ENCODE data around the gene CT47C1. TPM values are rescaled to one million over a fixed set of nuclear protein-coding genes. Genes with fewer than 3 reads are reported as not detected.
"Not testable (repeated sequence)": the region's sequence is repeated elsewhere in the genome, so short reads cannot be mapped to it uniquely, and the experiment has no call there.

CT47C1 gene
- total RNA-seq, 1 experiment from 2014 or later, result not detected

- no peak overlapping the region for H4K91ac ChIP-seq (ENCODE audit: insufficient read length, low read depth, low read length)
- no peak overlapping the region for H3T11ph ChIP-seq (ENCODE audit: low read length)
- no peak overlapping the region for H3K23ac ChIP-seq (ENCODE audit: insufficient read length, low read depth, low read length)
- H3K9me3 Mint-ChIP-seq, result peaks cover 79 to 84% of the 10 kb centered on the region in 2 experiments
- H3K4me3 Mint-ChIP-seq, result no peak overlapping the region
- H3K56ac ChIP-seq (ENCODE audit: insufficient read length, low read depth, low read length), result no peak overlapping the region
- DNase-seq, result no peak
- H2BK12ac ChIP-seq (ENCODE audit: insufficient read length, low read depth, low read length), result no peak overlapping the region
- H3K27me3 ChIP-seq (ENCODE audit: insufficient read depth, low read length), result no peaks in the 10 kb centered on the region
- no peak overlapping the region for H3K27ac Mint-ChIP-seq
- no peak overlapping the region for H3K18ac ChIP-seq (ENCODE audit: insufficient read length, low read depth, low read length)
- H2AK5ac ChIP-seq (ENCODE audit: insufficient read length, low read length), result no peak overlapping the region
- H3K36me3 Mint-ChIP-seq (ENCODE audit: insufficient read depth in 1 of 3, low read depth in 3 of 3), result peaks cover 9 to 14% (median 12%) of the 10 kb centered on the region in 3 experiments
- peaks cover 41% of the 10 kb centered on the region for H3K9me3 ChIP-seq (ENCODE audit: control insufficient read depth, low read depth, low read length)
- no peak overlapping the region for H4K8ac ChIP-seq (replicated peaks; ENCODE audit: insufficient read length, low read depth, low read length)
- no peak overlapping the region for H3K14ac ChIP-seq (ENCODE audit: insufficient read depth, low read length)
- no peak overlapping the region for H3K27ac ChIP-seq (ENCODE audit: insufficient read length, low read depth, low read length)
- no peaks in the 10 kb centered on the region for H3K79me1 ChIP-seq (ENCODE audit: insufficient read depth, low read depth, low read length, poor library complexity, severe bottlenecking)
- H2BK20ac ChIP-seq (ENCODE audit: low read depth, low read length, poor library complexity, severe bottlenecking), result no peak overlapping the region
- H3K4me1 Mint-ChIP-seq, result no peaks in the 10 kb centered on the region
- H2BK120ac ChIP-seq (ENCODE audit: low read depth, low read length, poor library complexity, severe bottlenecking), result no peak overlapping the region
- H2AFZ ChIP-seq (ENCODE audit: low read length), result no peak overlapping the region
- no peak overlapping the region for H3K4me2 ChIP-seq (ENCODE audit: insufficient read depth, insufficient read length, low read length)
- H2BK5ac ChIP-seq (ENCODE audit: insufficient read length, low read length), result no peak overlapping the region
- H3K4ac ChIP-seq (ENCODE audit: low read depth, low read length), result no peak overlapping the region
- H3K4me1 ChIP-seq (ENCODE audit: insufficient read depth, low read length), result no peaks in the 10 kb centered on the region
- no peak overlapping the region for H4K5ac ChIP-seq (ENCODE audit: insufficient read length, low read depth, low read length)
- TF ChIP-seq CTCF (conservative IDR thresholded peaks at IDR 0.05), result no peak
- H4K20me1 ChIP-seq (ENCODE audit: control insufficient read depth, insufficient read depth, insufficient read length), result no peaks in the 10 kb centered on the region
- H3K23me2 ChIP-seq (ENCODE audit: insufficient read length, low read depth, low read length, poor library complexity, severe bottlenecking), result no peaks in the 10 kb centered on the region
- WGBS (ENCODE audit: extremely low coverage, insufficient read length, low lambda C conversion rate), result no CpG with 5 or more reads among the region's 1 CpG
- H3K27me3 Mint-ChIP-seq (ENCODE audit: low read depth), result peaks cover 12% of the 10 kb centered on the region
- no peak overlapping the region for H3K9ac ChIP-seq (ENCODE audit: extremely low read depth, insufficient read length, low read length)
- H3K79me2 ChIP-seq (ENCODE audit: insufficient read depth, low read length), result no peaks in the 10 kb centered on the region
- no peak overlapping the region for H2BK15ac ChIP-seq (ENCODE audit: low read depth, low read length)
Measured at GRCh38 chrX:119028733-119029330, 44.0 kb upstream of the CT47C1 start.

- H3K36me3 Mint-ChIP-seq (ENCODE audit: insufficient read depth in 1 of 3, low read depth in 3 of 3), result peaks cover 13 to 21% (median 20%) of the 10 kb centered on the region in 3 experiments
- not testable (repeated sequence) for H4K8ac ChIP-seq (replicated peaks; ENCODE audit: insufficient read length, low read depth, low read length); H3K4me1 ChIP-seq (ENCODE audit: insufficient read depth, low read length); H3K27me3 Mint-ChIP-seq (ENCODE audit: low read depth); H2BK15ac ChIP-seq (ENCODE audit: low read depth, low read length); H3K23ac ChIP-seq (ENCODE audit: insufficient read length, low read depth, low read length); H2AK5ac ChIP-seq (ENCODE audit: insufficient read length, low read length); H4K91ac ChIP-seq (ENCODE audit: insufficient read length, low read depth, low read length); H3K23me2 ChIP-seq (ENCODE audit: insufficient read length, low read depth, low read length, poor library complexity, severe bottlenecking); H3K18ac ChIP-seq (ENCODE audit: insufficient read length, low read depth, low read length); H3T11ph ChIP-seq (ENCODE audit: low read length); H2AFZ ChIP-seq (ENCODE audit: low read length); H3K27ac ChIP-seq (ENCODE audit: insufficient read length, low read depth, low read length); H3K27ac Mint-ChIP-seq; H3K79me1 ChIP-seq (ENCODE audit: insufficient read depth, low read depth, low read length, poor library complexity, severe bottlenecking); H4K5ac ChIP-seq (ENCODE audit: insufficient read length, low read depth, low read length); H2BK20ac ChIP-seq (ENCODE audit: low read depth, low read length, poor library complexity, severe bottlenecking); H3K4me3 Mint-ChIP-seq; H3K4me2 ChIP-seq (ENCODE audit: insufficient read depth, insufficient read length, low read length); H2BK120ac ChIP-seq (ENCODE audit: low read depth, low read length, poor library complexity, severe bottlenecking); DNase-seq; H2BK12ac ChIP-seq (ENCODE audit: insufficient read length, low read depth, low read length); H4K20me1 ChIP-seq (ENCODE audit: control insufficient read depth, insufficient read depth, insufficient read length); H3K56ac ChIP-seq (ENCODE audit: insufficient read length, low read depth, low read length); H3K9ac ChIP-seq (ENCODE audit: extremely low read depth, insufficient read length, low read length); H3K4me1 Mint-ChIP-seq; H2BK5ac ChIP-seq (ENCODE audit: insufficient read length, low read length); H3K4ac ChIP-seq (ENCODE audit: low read depth, low read length); H3K79me2 ChIP-seq (ENCODE audit: insufficient read depth, low read length); H3K27me3 ChIP-seq (ENCODE audit: insufficient read depth, low read length); H3K14ac ChIP-seq (ENCODE audit: insufficient read depth, low read length)
- H3K9me3 ChIP-seq (ENCODE audit: control insufficient read depth, low read depth, low read length), result peaks cover 33% of the 10 kb centered on the region
- peaks cover 80 to 85% of the 10 kb centered on the region in 2 experiments for H3K9me3 Mint-ChIP-seq
- no CpG with 5 or more reads among the region's 10 CpGs for WGBS (ENCODE audit: extremely low coverage, insufficient read length, low lambda C conversion rate)
Measured at GRCh38 chrX:119029656-119030055, 43.1 kb upstream of the CT47C1 start.
